HCT116 (cell line): Measurements from ENCODE around the gene STXBP5L. TPM values are rescaled to one million over a fixed set of nuclear protein-coding genes. Genes with fewer than 3 reads are reported as not detected.

ENCODE experiments used
- ATAC-seq: fragments of 200-7000 bp; cut with Tn5 transposase; 2 replicates; pipeline ENCODE4 v1.9.1; 2020; ENCODE audit warnings: mild to moderate bottlenecking, moderate library complexity
- BruUV-seq: library from RNA; stranded (reverse); fragments of 400-500 nt; replicated peaks from 2 replicates; lab custom pipeline; 2021; lab: Mats Ljungman, UMichigan
- CTCF ChIA-PET: fragments of 300-600 bp; sonication (Branson Sonifier 250); formaldehyde crosslinking; loops from one replicate; lab custom pipeline; 2021; ENCODE audit warnings: antibody characterized with exemption; lab: Charles Lee
- POLR2A ChIA-PET: fragments of 300-600, 350-600 bp; sonication (Branson Sonifier 250); formaldehyde crosslinking; loops from one replicate; lab custom pipeline; 2021; ENCODE audit warnings: antibody characterized with exemption; lab: Charles Lee
- RAD21 ChIA-PET, 2 experiments: fragments of 300-600 bp; sonication (Branson Sonifier 250); formaldehyde crosslinking; loops; one replicate each; lab custom pipeline; 2023; ENCODE audit warnings: low total read pairs in 2 of 2; ENCODE audit not compliant: uncharacterized antibody in 2 of 2, unreplicated experiment in 2 of 2, low non-redundant PET in 1 of 2; lab: Charles Lee
- DNase-seq: peaks from one replicate; pipeline ENCODE4 v3.0.0-alpha.2; 2010; ENCODE audit warnings: low read depth, low spot score
- H2AFZ ChIP-seq: fragments of 200-600 bp; shearing (Covaris generic), sonication (generic); 2 replicates; pipeline ENCODE4 v1.6.1; 2017; ENCODE audit warnings: low read depth, mixed run types, mixed read lengths, antibody characterized with exemption, low read length; ENCODE audit not compliant: poor library complexity, severe bottlenecking
- H3K27ac ChIP-seq: 2 replicates; pipeline ENCODE4 v1.5.1; 2012; ENCODE audit warnings: low read depth, low read length
- H3K27me3 ChIP-seq: fragments of 200-600 bp; sonication (generic); 2 replicates; pipeline ENCODE4 v1.6.1; 2016; ENCODE audit warnings: mixed run types, low read length, mixed read lengths; ENCODE audit not compliant: insufficient read depth
- H3K36me3 ChIP-seq, 2 experiments: fragments of 200-500 bp in 1 of 2; fragments of 200-600 bp in 1 of 2; sonication (Bioruptor generic) in 1 of 2; sonication (generic) in 1 of 2; 2 replicates each; pipeline versions ENCODE4 v1.5.1 to v1.6.1; 2014 to 2016; ENCODE audit warnings: low read length in 2 of 2, inconsistent platforms in 1 of 2, mixed read lengths in 1 of 2, mixed run types in 1 of 2; ENCODE audit not compliant: insufficient read depth in 2 of 2, control insufficient read depth in 1 of 2
- H3K4me1 ChIP-seq, 2 experiments: fragments of 200-600 bp in 1 of 2; sonication (generic) in 1 of 2; 2 replicates each; pipeline versions ENCODE4 v1.5.1 to v1.6.1; 2012 to 2017; ENCODE audit warnings: low read length in 2 of 2, inconsistent platforms in 1 of 2, mild to moderate bottlenecking in 1 of 2, mixed read lengths in 1 of 2, mixed run types in 1 of 2, moderate library complexity in 1 of 2; ENCODE audit not compliant: insufficient read depth in 2 of 2, control insufficient read depth in 1 of 2
- H3K4me2 ChIP-seq: fragments of 200-600 bp; sonication (generic); 2 replicates; pipeline ENCODE4 v1.6.1; 2017; ENCODE audit warnings: mixed run types, low read length, mixed read lengths
- H3K4me3 ChIP-seq, 2 experiments: fragments of 200-600 bp in 1 of 2; sonication (generic) in 1 of 2; replicated peaks in 1 of 2; 2 replicates each; pipeline ENCODE4 v1.5.1; 2011 to 2016; ENCODE audit warnings: low read length in 2 of 2, control low read depth in 1 of 2, low read depth in 1 of 2, mild to moderate bottlenecking in 1 of 2, mixed read lengths in 1 of 2, mixed run types in 1 of 2
- H3K79me2 ChIP-seq: fragments of 200-600 bp; sonication (generic); 2 replicates; pipeline ENCODE4 v1.6.1; 2017; ENCODE audit warnings: mild to moderate bottlenecking, mixed run types, low read length, moderate library complexity, mixed read lengths; ENCODE audit not compliant: insufficient read depth
- H3K9ac ChIP-seq: fragments of 200-600 bp; sonication (generic); 2 replicates; pipeline ENCODE4 v1.6.1; 2016; ENCODE audit warnings: low read length, mixed read lengths
- H3K9me2 ChIP-seq: fragments of 200-600 bp; sonication (generic), shearing (Covaris generic); 2 replicates; pipeline ENCODE4 v1.6.1; 2017; ENCODE audit warnings: mixed run types, mild to moderate bottlenecking, moderate library complexity; ENCODE audit not compliant: insufficient read depth
- H3K9me3 ChIP-seq, 2 experiments: fragments of 200-500 bp in 1 of 2; fragments of 200-600 bp in 1 of 2; sonication (Bioruptor generic) in 1 of 2; sonication (generic) in 1 of 2; 2 replicates each; pipeline ENCODE4 v1.6.1; 2014 to 2017; ENCODE audit warnings: low read length in 2 of 2, mixed read lengths in 2 of 2, inconsistent platforms in 1 of 2, low read depth in 1 of 2, mild to moderate bottlenecking in 1 of 2, mixed run types in 1 of 2, moderate library complexity in 1 of 2; ENCODE audit not compliant: control insufficient read depth in 1 of 2, insufficient read depth in 1 of 2
- H4K20me1 ChIP-seq: fragments of 200-600 bp; sonication (generic), shearing (Covaris generic); 2 replicates; pipeline ENCODE4 v1.6.1; 2017; ENCODE audit warnings: mixed run types, mild to moderate bottlenecking, moderate library complexity; ENCODE audit not compliant: insufficient read depth
- CBX3 ChIP-seq: IDR thresholded peaks from 2 replicates; pipeline ENCODE4 v1.6.1; 2012; ENCODE audit warnings: low read depth
- CEBPB ChIP-seq: IDR thresholded peaks from 2 replicates; pipeline ENCODE4 v1.6.1; 2012; ENCODE audit warnings: low read depth
- EGR1 ChIP-seq: IDR thresholded peaks from 2 replicates; pipeline ENCODE4 v1.6.1; 2012; ENCODE audit warnings: low read depth
- EZH2 ChIP-seq: fragments of 200-600 bp; sonication (generic); IDR thresholded peaks from 2 replicates; pipeline ENCODE4 v1.6.1; 2017; ENCODE audit warnings: antibody characterized with exemption, mixed run types
- JUND ChIP-seq: IDR thresholded peaks from 2 replicates; pipeline ENCODE4 v1.6.1; 2012
- POLR2A ChIP-seq: IDR thresholded peaks from 2 replicates; pipeline ENCODE4 v1.7.0; 2011; ENCODE audit warnings: borderline replicate concordance; ENCODE audit not compliant: insufficient read depth, insufficient read length; ENCODE audit errors: extremely low read depth
- POLR2AphosphoS5 ChIP-seq: IDR thresholded peaks from 2 replicates; pipeline ENCODE4 v1.6.1; 2011; ENCODE audit warnings: mild to moderate bottlenecking, low read depth, low read length, moderate library complexity
- RAD21 ChIP-seq: IDR thresholded peaks from 2 replicates; pipeline ENCODE4 v1.6.1; 2012; ENCODE audit warnings: low read depth, mild to moderate bottlenecking
- SRF ChIP-seq: IDR thresholded peaks from 2 replicates; pipeline ENCODE4 v1.6.1; 2012; ENCODE audit warnings: low read depth
- TCF7L2 ChIP-seq: IDR thresholded peaks from 2 replicates; pipeline ENCODE4 v1.7.0; 2011; ENCODE audit warnings: borderline replicate concordance, inconsistent platforms; ENCODE audit not compliant: insufficient read depth, insufficient read length; ENCODE audit errors: extremely low read depth
- YY1 ChIP-seq: IDR thresholded peaks from 2 replicates; pipeline ENCODE4 v1.6.1; 2011; ENCODE audit warnings: low read length, low read depth, moderate library complexity, mild to moderate bottlenecking; ENCODE audit not compliant: insufficient replicate concordance; ENCODE audit errors: extremely low read depth
- intact Hi-C: fragments of 100-400 bp; cut with micrococcal nuclease; formaldehyde crosslinking; loops from 2 replicates; pipeline ENCODE4 v1.10.0; 2022
- total RNA-seq: library from RNA; stranded (reverse); gene quantifications from one replicate; pipeline ENCODE4 v1.2.1, GENCODE V29; 2021; ENCODE audit not compliant: unreplicated experiment
- TF ChIP-seq, protein P1 (sequence below): IDR thresholded peaks from 2 replicates; pipeline ENCODE4 v1.6.1; 2011; ENCODE audit warnings: mild to moderate bottlenecking, low read length, moderate library complexity; ENCODE audit not compliant: insufficient replicate concordance; ENCODE audit errors: extremely low read depth
- TF ChIP-seq, protein P2 (sequence below): IDR thresholded peaks from 2 replicates; pipeline ENCODE4 v1.6.1; 2012

STXBP5L gene
- total RNA-seq, 1 experiment from 2014 or later, result not detected

- TF ChIP-seq, protein P1, sequence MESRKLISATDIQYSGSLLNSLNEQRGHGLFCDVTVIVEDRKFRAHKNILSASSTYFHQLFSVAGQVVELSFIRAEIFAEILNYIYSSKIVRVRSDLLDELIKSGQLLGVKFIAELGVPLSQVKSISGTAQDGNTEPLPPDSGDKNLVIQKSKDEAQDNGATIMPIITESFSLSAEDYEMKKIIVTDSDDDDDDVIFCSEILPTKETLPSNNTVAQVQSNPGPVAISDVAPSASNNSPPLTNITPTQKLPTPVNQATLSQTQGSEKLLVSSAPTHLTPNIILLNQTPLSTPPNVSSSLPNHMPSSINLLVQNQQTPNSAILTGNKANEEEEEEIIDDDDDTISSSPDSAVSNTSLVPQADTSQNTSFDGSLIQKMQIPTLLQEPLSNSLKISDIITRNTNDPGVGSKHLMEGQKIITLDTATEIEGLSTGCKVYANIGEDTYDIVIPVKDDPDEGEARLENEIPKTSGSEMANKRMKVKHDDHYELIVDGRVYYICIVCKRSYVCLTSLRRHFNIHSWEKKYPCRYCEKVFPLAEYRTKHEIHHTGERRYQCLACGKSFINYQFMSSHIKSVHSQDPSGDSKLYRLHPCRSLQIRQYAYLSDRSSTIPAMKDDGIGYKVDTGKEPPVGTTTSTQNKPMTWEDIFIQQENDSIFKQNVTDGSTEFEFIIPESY, result no peak
- TF ChIP-seq JUND (no peak), POLR2A (no peak), RAD21 (no peak), EZH2 (no peak), CBX3 (no peak), POLR2AphosphoS5 (no peak)
- TF ChIP-seq, protein P2, sequence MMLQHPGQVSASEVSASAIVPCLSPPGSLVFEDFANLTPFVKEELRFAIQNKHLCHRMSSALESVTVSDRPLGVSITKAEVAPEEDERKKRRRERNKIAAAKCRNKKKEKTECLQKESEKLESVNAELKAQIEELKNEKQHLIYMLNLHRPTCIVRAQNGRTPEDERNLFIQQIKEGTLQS, result no peak
These were observed 49.5 kb upstream of the STXBP5L start (continued) for GRCh38 chr3:120858521-120858920.

- intact Hi-C loops, result no loop called here
- H3K9me2 ChIP-seq, result no peaks in the 10 kb centered on the region
- H3K27me3 ChIP-seq, result no peaks in the 10 kb centered on the region
- no peaks in the 10 kb centered on the region for H4K20me1 ChIP-seq
- no peak for ATAC-seq
- TF ChIP-seq YY1 (no peak), CEBPB (no peak), EGR1 (no peak), SRF (no peak), TCF7L2 (no peak), CBX3 (no peak)
- TF ChIP-seq, all 23 proteins: peak for 0
- BruUV-seq, result no TSS peak
- no peak overlapping the region for H2AFZ ChIP-seq
- H3K4me3 ChIP-seq, result no peak overlapping the region
- H3K4me2 ChIP-seq, result no peak overlapping the region
- H3K36me3 ChIP-seq, result no peaks in the 10 kb centered on the region
- POLR2A ChIA-PET, result no interaction called here
- no peaks in the 10 kb centered on the region for H3K9me3 ChIP-seq
- DNase-seq, result no peak
- no peak overlapping the region for H3K9ac ChIP-seq
- no peak overlapping the region for H3K27ac ChIP-seq
- H3K4me1 ChIP-seq, result no peaks in the 10 kb centered on the region
- no peaks in the 10 kb centered on the region for H3K79me2 ChIP-seq
- RAD21 ChIA-PET, result interaction anchor here in 1 of 2 experiments (0.7 kb wide), 1 partner anchor 163 kb away, joined by 4 read pairs; no protein-coding TSS in a partner anchor
- CTCF ChIA-PET, result no interaction called here
These were observed 43.5 kb upstream of the STXBP5L start for GRCh38 chr3:120864541-120864940.
